GM12892 (cell line): ENCODE data around the gene NLRP1.

ENCODE experiments used
- POLR2A ChIP-seq: IDR thresholded peaks from 2 replicates; pipeline ENCODE4 v1.6.1; 2011; ENCODE audit warnings: low read depth, low read length, control low read depth
- POLR2AphosphoS5 ChIP-seq: IDR thresholded peaks from 2 replicates; pipeline ENCODE4 v1.6.1; 2011; ENCODE audit warnings: low read depth, low read length, control low read depth
- TAF1 ChIP-seq: IDR thresholded peaks from 2 replicates; pipeline ENCODE4 v1.6.1; 2011; ENCODE audit warnings: low read depth, mild to moderate bottlenecking, control low read depth, low read length, borderline replicate concordance

GRCh38 chr17:5562661-5563360 lies 21.5 kb downstream of the NLRP1 start:
- no peak for TF ChIP-seq POLR2A
- TF ChIP-seq POLR2AphosphoS5, result no peak
- no peak for TF ChIP-seq TAF1
